Lung (tissue), 12 donors: ENCODE results near the gene C21orf91. TPM values are rescaled to one million over a fixed set of nuclear protein-coding genes. Genes with fewer than 3 reads are reported as not detected.

Experiments
- ATAC-seq: fragments of 200-7000 bp; cut with Tn5 transposase; one replicate; pipeline ENCODE4 v1.9.1; 2020; ENCODE audit warnings: moderate number of reproducible peaks; ENCODE audit not compliant: insufficient read depth, low FRiP score
- DNase-seq, 3 donors: peaks; one replicate each; pipeline ENCODE4 v3.0.0-alpha.2; 2013 to 2017
- H3K27ac ChIP-seq, 2 donors: one replicate each; pipeline ENCODE4 v1.5.1; 2013; ENCODE audit warnings: mild to moderate bottlenecking in 2 of 2, moderate library complexity in 2 of 2, control low read depth in 1 of 2, inconsistent platforms in 1 of 2, low read depth in 1 of 2, low read length in 1 of 2
- H3K27me3 ChIP-seq, 3 donors: one replicate each; pipeline ENCODE4 v1.5.1; 2013; ENCODE audit warnings: low read length in 2 of 3; ENCODE audit not compliant: control insufficient read depth in 3 of 3, insufficient read depth in 3 of 3
- H3K36me3 ChIP-seq, 4 donors: one replicate each; pipeline ENCODE4 v1.5.1; 2013; ENCODE audit warnings: low read length in 4 of 4, mild to moderate bottlenecking in 1 of 4, moderate library complexity in 1 of 4; ENCODE audit not compliant: control insufficient read depth in 4 of 4, insufficient read depth in 4 of 4
- H3K4me1 ChIP-seq, 5 donors: one replicate each; pipeline ENCODE4 v1.5.1; 2013; ENCODE audit warnings: low read length in 5 of 5, mild to moderate bottlenecking in 2 of 5, moderate library complexity in 1 of 5; ENCODE audit not compliant: control insufficient read depth in 5 of 5, insufficient read depth in 5 of 5
- H3K4me3 ChIP-seq: one replicate; pipeline ENCODE4 v1.5.1; 2013; ENCODE audit warnings: mild to moderate bottlenecking, control low read depth, moderate library complexity
- H3K9ac ChIP-seq, 2 donors: one replicate each; pipeline ENCODE4 v1.5.1; 2013; ENCODE audit warnings: low read length in 2 of 2, control low read depth in 1 of 2; ENCODE audit not compliant: insufficient read depth in 1 of 2
- H3K9me3 ChIP-seq, 4 donors: one replicate each; pipeline ENCODE4 v1.5.1; 2013; ENCODE audit warnings: low read length in 3 of 4, mild to moderate bottlenecking in 1 of 4, moderate library complexity in 1 of 4; ENCODE audit not compliant: control insufficient read depth in 4 of 4, insufficient read depth in 3 of 4
- CTCF ChIP-seq: IDR thresholded peaks from 2 replicates; pipeline ENCODE4 v1.5.1; 2012; ENCODE audit warnings: mild to moderate bottlenecking; ENCODE audit errors: control extremely low read depth, extremely low read depth
- WGBS, 2 donors: extraction: QIAGEN DNeasy Blood & Tissue Kit; methylation state at CpG; one replicate each; pipeline ENCODE4 v1.1.7; 2013; 5-methylcytosine and 5-hydroxymethylcytosine counted together
- polyA plus RNA-seq, 2 donors: library from polyadenylated mRNA; stranded (reverse); fragments of 200-250 nt; gene quantifications; one replicate each; pipeline ENCODE4 v1.2.1, GENCODE V29; 2013
- total RNA-seq, 2 donors: library from RNA; depleted of rRNA in 1 of 2; stranded (reverse); fragments of >200 nt in 1 of 2; gene quantifications; one replicate each; pipeline ENCODE4 v1.2.1, GENCODE V29; 2014 to 2021
- donor health status: control.
- donor health status: control.
- donor health status: Bipolar disorder and iron deficiency.
- donor health status: healthy.
- donor health status: DM: yes; HTN: yes; CAD: no.

Gene C21orf91
- total and polyA plus RNA-seq, 4 donors, result 2.8 to 19.0 (median 10.2) TPM

- no peaks in the 10 kb centered on the region for H3K27me3 ChIP-seq
- WGBS, 2 donors, result 25 to 40% methylated on average over 2 of the region's 2 CpGs
- no peak overlapping the region for H3K27ac ChIP-seq
- no peaks in the 10 kb centered on the region for H3K4me1 ChIP-seq
- peaks cover 0 to 2% (median 0%) of the 10 kb centered on the region in 4 donors for H3K9me3 ChIP-seq
- DNase-seq, result no peak
- no peaks in the 10 kb centered on the region for H3K36me3 ChIP-seq
- ATAC-seq, result no peak
- H3K4me3 ChIP-seq, result no peak overlapping the region
- TF ChIP-seq CTCF, result no peak
- H3K9ac ChIP-seq, result no peak overlapping the region
These were observed 65.4 kb downstream of the C21orf91 start for GRCh38 chr21:17753736-17754135.

GRCh38 chr21:17752171-17752570 is 67.0 kb downstream of the C21orf91 start:
- ATAC-seq (no peak), DNase-seq (no peak)
- H3K9me3 ChIP-seq, result no peaks in the 10 kb centered on the region
- no peak overlapping the region for H3K27ac ChIP-seq
- no peaks in the 10 kb centered on the region for H3K36me3 ChIP-seq
- no peaks in the 10 kb centered on the region for H3K27me3 ChIP-seq
- no peak overlapping the region for H3K9ac ChIP-seq
- no peak overlapping the region for H3K4me3 ChIP-seq
- 80 to 96% methylated on average over 2 of the region's 2 CpGs for WGBS, 2 donors
- TF ChIP-seq CTCF, result no peak
- no peaks in the 10 kb centered on the region for H3K4me1 ChIP-seq

- Histone ChIP-seq H3K27me3 (no peaks in the 10 kb centered on the region), H3K4me3 (no peak overlapping the region), H3K36me3 (no peaks in the 10 kb centered on the region), H3K9me3 (no peaks in the 10 kb centered on the region), H3K4me1 (no peaks in the 10 kb centered on the region), H3K9ac (no peak overlapping the region), H3K27ac (no peak overlapping the region)
- 72 to 81% methylated on average over 2 of the region's 2 CpGs for WGBS, 2 donors
- ATAC-seq (no peak), DNase-seq (no peak)
- no peak for TF ChIP-seq CTCF
These were observed 72.2 kb downstream of the C21orf91 start for GRCh38 chr21:17746920-17747319.

GRCh38 chr21:17745086-17745485 is 74.1 kb downstream of the C21orf91 start:
- no peak for TF ChIP-seq CTCF
- Histone ChIP-seq H3K4me3 (no peak overlapping the region), H3K9ac (no peak overlapping the region), H3K4me1 (no peaks in the 10 kb centered on the region), H3K27ac (no peak overlapping the region), H3K36me3 (no peaks in the 10 kb centered on the region), H3K9me3 (no peaks in the 10 kb centered on the region), H3K27me3 (no peaks in the 10 kb centered on the region)
- DNase-seq (no peak), ATAC-seq (no peak)
- WGBS, 2 donors, result 76 to 89% methylated on average over 6 of the region's 6 CpGs
